Activated gamma-delta T cell (primary cell): ENCODE measurements around the gene ZNF519.
"Not testable (repeated sequence)": the region's sequence is repeated elsewhere in the genome, so short reads cannot be mapped to it uniquely, and the experiment has no call there.

ENCODE experiments used
- DNase-seq: peaks from one replicate; lab custom pipeline; 2025; lab: John Stamatoyannopoulos, UW

Gene ZNF519

GRCh38 chr18:14147935-14148865 is 16.0 kb upstream of the ZNF519 start:
- DNase-seq, result not testable (repeated sequence)

GRCh38 chr18:14146771-14147170 is 14.5 kb upstream of the ZNF519 start:
- DNase-seq, result not testable (repeated sequence)

GRCh38 chr18:14145581-14146338 is 13.5 kb upstream of the ZNF519 start:
- not testable (repeated sequence) for DNase-seq

GRCh38 chr18:14145021-14145420 is 12.8 kb upstream of the ZNF519 start:
- DNase-seq, result not testable (repeated sequence)

- no peak for DNase-seq
Measured at GRCh38 chr18:14144628-14144895, 12.3 kb upstream of the ZNF519 start.

GRCh38 chr18:14143871-14144627 is 11.8 kb upstream of the ZNF519 start:
- not testable (repeated sequence) for DNase-seq

- not testable (repeated sequence) for DNase-seq
Measured at GRCh38 chr18:14143396-14143795, 11.2 kb upstream of the ZNF519 start.

GRCh38 chr18:14142177-14142576 is 9.9 kb upstream of the ZNF519 start:
- not testable (repeated sequence) for DNase-seq

GRCh38 chr18:14139583-14139982 is 7.3 kb upstream of the ZNF519 start:
- DNase-seq, result not testable (repeated sequence)

GRCh38 chr18:14137971-14138370 is 5.7 kb upstream of the ZNF519 start:
- not testable (repeated sequence) for DNase-seq

- DNase-seq, result not testable (repeated sequence)
Measured at GRCh38 chr18:14131696-14132270, 452 bp downstream of the ZNF519 start.

GRCh38 chr18:14130804-14131203 is 1.4 kb downstream of the ZNF519 start:
- DNase-seq, result not testable (repeated sequence)

GRCh38 chr18:14124689-14125088 is 7.5 kb downstream of the ZNF519 start:
- no peak for DNase-seq

GRCh38 chr18:14122097-14122496 is 10.1 kb downstream of the ZNF519 start:
- no peak for DNase-seq

- DNase-seq, result no peak
Measured at GRCh38 chr18:14120926-14121325, 11.3 kb downstream of the ZNF519 start.

GRCh38 chr18:14117606-14118005 is 14.6 kb downstream of the ZNF519 start:
- no peak for DNase-seq

- DNase-seq, result no peak
Measured at GRCh38 chr18:14106906-14107305, 25.3 kb downstream of the ZNF519 start.

GRCh38 chr18:14104906-14105748 is 27.1 kb downstream of the ZNF519 start:
- DNase-seq, result no peak

GRCh38 chr18:14104201-14104600 is 28.0 kb downstream of the ZNF519 start:
- DNase-seq, result no peak

GRCh38 chr18:14100503-14101286 is 31.5 kb downstream of the ZNF519 start:
- DNase-seq, result no peak
